A549 (cell line): ENCODE data around the gene OTULIN.

Experiments
- JUNB ChIP-seq: fragments of >200 bp; sonication (Bioruptor Twin); formaldehyde crosslinking; IDR thresholded peaks from 2 replicates; pipeline ENCODE4 v1.6.1; 2016
- RAD21 ChIP-seq, 2 experiments: fragments of >200 bp in 1 of 2; sonication (Bioruptor Twin) in 1 of 2; formaldehyde crosslinking in 1 of 2; IDR thresholded peaks in 1 of 2; conservative IDR thresholded peaks in 1 of 2; 2 replicates in 1 of 2; 3 replicates in 1 of 2; pipeline ENCODE4 v1.6.1; 2012 to 2018; ENCODE audit warnings: inconsistent platforms in 1 of 2
- RFX5 ChIP-seq: fragments of 450-650 bp; IDR thresholded peaks from 2 replicates; pipeline ENCODE4 v1.7.1; 2014; ENCODE audit warnings: antibody characterized with exemption, mild to moderate bottlenecking, moderate library complexity
- SMC3 ChIP-seq: fragments of >200 bp; sonication (Bioruptor Twin); formaldehyde crosslinking; IDR thresholded peaks from 3 replicates; pipeline ENCODE4 v1.6.1; 2018; ENCODE audit warnings: inconsistent platforms
- ZFP36 ChIP-seq: fragments of 450-650 bp; IDR thresholded peaks from 2 replicates; pipeline ENCODE4 v1.6.1; 2014; ENCODE audit warnings: borderline replicate concordance; ENCODE audit not compliant: partially characterized antibody
- TF ChIP-seq, protein P1 (sequence below): fragments of >200 bp; sonication (Bioruptor Twin); formaldehyde crosslinking; IDR thresholded peaks from 3 replicates; pipeline ENCODE4 v1.5.1; 2016

DNA sequence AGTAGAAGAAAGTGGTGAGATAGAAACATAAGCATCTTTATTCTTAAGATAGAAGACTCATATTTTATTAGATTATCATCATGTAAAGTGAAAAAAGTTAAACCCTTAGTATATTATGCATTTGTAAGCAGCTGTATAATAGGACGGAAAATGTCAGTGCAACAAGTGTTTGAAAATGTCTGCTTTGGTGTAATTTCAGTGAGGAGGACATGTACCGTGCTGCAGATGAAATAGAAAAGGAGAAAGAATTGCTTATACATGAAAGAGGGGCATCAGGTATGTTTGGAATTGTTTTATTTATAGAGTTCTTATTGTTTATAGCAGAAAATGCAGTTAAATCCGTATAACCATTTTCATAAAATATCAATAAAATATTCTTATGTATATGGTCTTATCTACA lies 8.9 kb downstream of the OTULIN start:
- TF ChIP-seq RAD21 (conservative IDR thresholded peaks at IDR 0.05 in 1 of 2, IDR thresholded peaks at IDR 0.05 in 1 of 2) (no peak), JUNB (no peak), ZFP36 (no peak), SMC3 (no peak), RFX5 (no peak)
- TF ChIP-seq, protein P1, sequence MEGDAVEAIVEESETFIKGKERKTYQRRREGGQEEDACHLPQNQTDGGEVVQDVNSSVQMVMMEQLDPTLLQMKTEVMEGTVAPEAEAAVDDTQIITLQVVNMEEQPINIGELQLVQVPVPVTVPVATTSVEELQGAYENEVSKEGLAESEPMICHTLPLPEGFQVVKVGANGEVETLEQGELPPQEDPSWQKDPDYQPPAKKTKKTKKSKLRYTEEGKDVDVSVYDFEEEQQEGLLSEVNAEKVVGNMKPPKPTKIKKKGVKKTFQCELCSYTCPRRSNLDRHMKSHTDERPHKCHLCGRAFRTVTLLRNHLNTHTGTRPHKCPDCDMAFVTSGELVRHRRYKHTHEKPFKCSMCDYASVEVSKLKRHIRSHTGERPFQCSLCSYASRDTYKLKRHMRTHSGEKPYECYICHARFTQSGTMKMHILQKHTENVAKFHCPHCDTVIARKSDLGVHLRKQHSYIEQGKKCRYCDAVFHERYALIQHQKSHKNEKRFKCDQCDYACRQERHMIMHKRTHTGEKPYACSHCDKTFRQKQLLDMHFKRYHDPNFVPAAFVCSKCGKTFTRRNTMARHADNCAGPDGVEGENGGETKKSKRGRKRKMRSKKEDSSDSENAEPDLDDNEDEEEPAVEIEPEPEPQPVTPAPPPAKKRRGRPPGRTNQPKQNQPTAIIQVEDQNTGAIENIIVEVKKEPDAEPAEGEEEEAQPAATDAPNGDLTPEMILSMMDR: no peak
